Endothelial cell of umbilical vein (primary cell): ENCODE results near the gene METTL27. TPM values are rescaled to one million over a fixed set of nuclear protein-coding genes. Genes with fewer than 3 reads are reported as not detected.

Experiments used
- BruUV-seq: library from RNA; stranded (reverse); fragments of 400-500 nt; replicated peaks from 2 replicates; lab custom pipeline; 2021; lab: Mats Ljungman, UMichigan
- CTCF ChIA-PET: fragments of 300-600, 350-600 bp; sonication (Branson Sonifier 250); formaldehyde crosslinking; loops from one replicate; lab custom pipeline; 2021; ENCODE audit warnings: antibody characterized with exemption, inconsistent platforms; lab: Charles Lee
- POLR2A ChIA-PET: fragments of 300-600, 350-600 bp; sonication (Branson Sonifier 250); formaldehyde crosslinking; loops from one replicate; lab custom pipeline; 2021; ENCODE audit warnings: antibody characterized with exemption, inconsistent platforms; lab: Charles Lee
- DNase-seq: peaks from one replicate; pipeline ENCODE4 v3.0.0-alpha.2; 2011; ENCODE audit warnings: low read depth, low spot score
- FAIRE-seq: peaks from 2 replicates; lab custom pipeline; 2011; peaks lifted over from hg19 to GRCh38; lab: Jason Lieb, UNC
- H2AFZ ChIP-seq: 2 replicates; pipeline ENCODE4 v1.6.0; 2012; ENCODE audit warnings: low read depth, low read length, control low read depth, inconsistent platforms
- H3K27ac ChIP-seq: 2 replicates; pipeline ENCODE4 v1.5.1; 2011; ENCODE audit warnings: low read depth, mild to moderate bottlenecking, control low read depth, low read length, moderate library complexity; ENCODE audit not compliant: insufficient read depth
- H3K27me3 ChIP-seq, 2 experiments: 2 replicates each; pipeline versions ENCODE4 v1.6.0 to v1.6.1; 2011; ENCODE audit warnings: low read length in 2 of 2, mixed read lengths in 1 of 2; ENCODE audit not compliant: control insufficient read depth in 2 of 2, insufficient read depth in 2 of 2
- H3K36me3 ChIP-seq, 2 experiments: 2 replicates in 1 of 2; 3 replicates in 1 of 2; pipeline ENCODE4 v1.5.1; 2011; ENCODE audit warnings: low read length in 2 of 2, mild to moderate bottlenecking in 1 of 2, moderate library complexity in 1 of 2; ENCODE audit not compliant: control insufficient read depth in 2 of 2, insufficient read depth in 2 of 2; ENCODE audit errors: extremely low read depth in 1 of 2
- H3K4me1 ChIP-seq: 3 replicates; pipeline ENCODE4 v1.5.1; 2011; ENCODE audit warnings: mild to moderate bottlenecking, low read length; ENCODE audit not compliant: control insufficient read depth, insufficient read depth; ENCODE audit errors: extremely low read depth
- H3K4me2 ChIP-seq: 2 replicates; pipeline ENCODE4 v1.6.1; 2011; ENCODE audit warnings: low read length, control low read depth, mixed read lengths; ENCODE audit not compliant: insufficient read depth
- H3K4me3 ChIP-seq, 3 experiments: fragments of 200-600 bp in 1 of 3; sonication (generic), shearing (Covaris generic) in 1 of 3; replicated peaks in 1 of 3; 2 replicates each; pipeline ENCODE4 v1.5.1; 2011 to 2016; ENCODE audit warnings: control low read depth in 3 of 3, low read length in 3 of 3, mild to moderate bottlenecking in 2 of 3, inconsistent platforms in 1 of 3, low read depth in 1 of 3, moderate library complexity in 1 of 3; ENCODE audit not compliant: insufficient read depth in 1 of 3
- H3K79me2 ChIP-seq: 2 replicates; pipeline ENCODE4 v1.6.0; 2012; ENCODE audit warnings: low read length, inconsistent platforms; ENCODE audit not compliant: control insufficient read depth, insufficient read depth
- H3K9ac ChIP-seq: replicated peaks from 2 replicates; pipeline ENCODE3; 2011; ENCODE audit warnings: low read length, control low read depth; ENCODE audit not compliant: insufficient read depth; ENCODE audit errors: extremely low read depth
- H3K9me1 ChIP-seq: replicated peaks from 3 replicates; pipeline ENCODE4 v1.6.0; 2011; ENCODE audit warnings: mild to moderate bottlenecking, low read length; ENCODE audit not compliant: control insufficient read depth, insufficient read depth; ENCODE audit errors: extremely low read depth
- H3K9me3 ChIP-seq: replicated peaks from 2 replicates; pipeline ENCODE4 v1.5.1; 2012; ENCODE audit warnings: low read length, inconsistent platforms; ENCODE audit not compliant: control insufficient read depth, insufficient read depth
- H4K20me1 ChIP-seq: replicated peaks from 2 replicates; pipeline ENCODE3; 2011; ENCODE audit warnings: mild to moderate bottlenecking, low read length; ENCODE audit not compliant: control insufficient read depth, insufficient read depth; ENCODE audit errors: extremely low read depth
- CTCF ChIP-seq, 2 donors: IDR thresholded peaks; 1 replicate in 1 of 2; 2 replicates in 1 of 2; pipeline ENCODE4 v1.5.1; 2011; ENCODE audit warnings: low read length in 2 of 2, mild to moderate bottlenecking in 2 of 2, moderate library complexity in 2 of 2, control low read depth in 1 of 2, inconsistent platforms in 1 of 2, low read depth in 1 of 2; ENCODE audit not compliant: insufficient read depth in 1 of 2; ENCODE audit errors: extremely low read depth in 1 of 2
- FOS ChIP-seq: IDR thresholded peaks from 2 replicates; pipeline ENCODE4 v1.6.1; 2011; ENCODE audit warnings: mild to moderate bottlenecking, low read length, moderate library complexity, borderline replicate concordance; ENCODE audit not compliant: insufficient read depth
- JUN ChIP-seq: IDR thresholded peaks from 2 replicates; pipeline ENCODE4 v1.6.1; 2011; ENCODE audit warnings: borderline replicate concordance, low read depth; ENCODE audit not compliant: insufficient read length, insufficient read depth
- MAX ChIP-seq: IDR thresholded peaks from 2 replicates; pipeline ENCODE4 v1.6.1; 2011; ENCODE audit not compliant: insufficient read depth, insufficient read length
- MYC ChIP-seq: IDR thresholded peaks from one replicate; pipeline ENCODE4 v1.6.1; 2011; ENCODE audit warnings: mild to moderate bottlenecking, low read depth, low read length
- dilution Hi-C: fragments of 300-500 bp; cut with MboI; formaldehyde crosslinking; loops from one replicate; pipeline ENCODE4 v1.15.0; 2019; ENCODE audit warnings: low sequenced_read_pairs; ENCODE audit not compliant: extremely low pct_ligation_motif_present
- intact Hi-C: fragments of 100-400 bp; cut with micrococcal nuclease; formaldehyde crosslinking; loops from one replicate; pipeline ENCODE4 v1.10.0; 2022
- polyA plus RNA-seq, 4 experiments: library from polyadenylated mRNA; depleted of rRNA in 3 of 4; stranded (reverse) in 3 of 4; unstranded in 1 of 4; fragments of >200 nt; gene quantifications; 2 replicates each; pipeline versions ENCODE4 v1.2.1 to v1.2.3, GENCODE V29; 2011 to 2012; ENCODE audit warnings: missing spikeins in 1 of 4
- total RNA-seq: library from RNA; stranded (reverse); gene quantifications from 2 replicates; pipeline ENCODE4 v1.2.3, GENCODE V29; 2021

METTL27 gene
- total and polyA plus RNA-seq, 2 donors (not counting 3 experiments of a cell fraction or from before 2014, with no cell fraction given), result 6.9 to 10.8 TPM

GRCh38 chr7:73865738-73866445, 23.6 kb upstream of the METTL27 start:
- no TSS peak for BruUV-seq
- H2AFZ ChIP-seq, result no peak overlapping the region
- ChIA-PET POLR2A (no interaction called here), CTCF (interaction anchor here (0.6 to 4.7 kb wide), 18 partner anchors 9 to 535 kb away, joined by 3 to 105 read pairs (median 5); partner anchors contain the start of genes ELN and LIMK1)
- H3K4me1 ChIP-seq, result no peaks in the 10 kb centered on the region
- H3K4me3 ChIP-seq, result no peak overlapping the region
- H3K27me3 ChIP-seq, result no peaks in the 10 kb centered on the region
- no peaks in the 10 kb centered on the region for H4K20me1 ChIP-seq
- no peak overlapping the region for H3K9ac ChIP-seq
- peak; percentile 62 for DNase-seq
- H3K4me2 ChIP-seq, result no peak overlapping the region
- intact Hi-C loops, result loop anchor here (1.0 to 2.0 kb wide), 5 partner anchors 113 to 527 kb away; no protein-coding TSS in a partner anchor
- peak; percentile 83 for FAIRE-seq
- H3K27ac ChIP-seq, result no peak overlapping the region
- TF ChIP-seq JUN, result no peak
- TF ChIP-seq MYC, result no peak
- TF ChIP-seq CTCF (IDR thresholded peaks at IDR 0.05; ENCODE audit: extremely low read depth in 1 of 2, insufficient read depth in 1 of 2, low read depth in 1 of 2, low read length in 2 of 2), result peak; percentile 61 to 77
- TF ChIP-seq MAX, result no peak
- no peak for TF ChIP-seq FOS
- H3K79me2 ChIP-seq, result no peaks in the 10 kb centered on the region
- no peaks in the 10 kb centered on the region for H3K9me1 ChIP-seq
- dilution Hi-C loops, result no loop called here
- H3K36me3 ChIP-seq, result no peaks in the 10 kb centered on the region
- no peaks in the 10 kb centered on the region for H3K9me3 ChIP-seq
